Measurements from ENCODE around the gene GPR158.

Gene GPR158

DNA sequence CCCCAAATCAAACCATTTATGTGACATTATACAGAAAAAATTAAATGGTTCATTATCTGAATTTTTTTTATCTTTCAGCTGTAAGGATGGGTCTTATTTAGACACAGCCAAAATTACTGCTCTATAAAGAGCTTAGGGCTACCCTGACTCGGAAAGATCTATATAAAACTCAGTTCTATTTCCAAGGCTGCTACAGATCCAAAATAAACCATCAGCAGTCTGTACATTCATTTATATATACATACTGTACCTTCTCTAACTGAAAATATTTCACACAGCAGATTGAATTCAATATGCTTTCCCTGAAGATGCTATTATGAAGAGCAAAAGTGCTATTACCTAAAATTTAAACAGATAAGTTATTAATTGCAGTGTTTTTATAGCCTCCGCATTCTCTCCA is 471.6 kb downstream of the GPR158 start:
- intact Hi-C loops (cut with DNase I): no loop called here
- DNase-seq: no peak

DNA sequence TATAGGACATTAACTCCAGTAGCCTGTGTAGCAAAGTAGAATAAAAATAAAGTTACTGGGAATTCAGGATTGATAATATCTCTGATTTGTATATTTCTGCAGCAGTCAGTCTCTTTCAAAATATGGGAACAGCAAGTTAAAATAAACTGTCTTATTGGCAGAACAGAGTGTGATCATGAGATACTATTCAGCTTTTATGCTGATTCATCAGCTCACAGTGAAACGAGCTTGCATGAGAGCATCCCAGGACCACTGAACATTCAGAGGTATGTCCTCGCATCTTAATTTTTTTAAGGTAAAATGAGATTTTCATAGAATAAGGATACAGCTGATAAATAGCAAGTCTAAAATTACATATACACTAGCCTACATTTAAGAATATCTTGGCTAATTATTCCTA is 476.7 kb downstream of the GPR158 start:
- intact Hi-C loops (cut with DNase I): no loop called here
- no peak for DNase-seq
